Stimulated activated naive CD8-positive, alpha-beta T cell treated with anti-CD3 and anti-CD28 coated beads, Interleukin-15, Interleukin-2, amounts not matched to agents 100 ng/mL and 50 ng/mL, for 24 hours (primary cell): ENCODE data around the gene NR2C2.

Source experiments
- H3K27ac Mint-ChIP-seq: one replicate; pipeline ENCODE4 v1.8.0; 2021; ENCODE audit warnings: mild to moderate bottlenecking, mixed read lengths
- H3K27me3 Mint-ChIP-seq: one replicate; pipeline ENCODE4 v1.8.0; 2021; ENCODE audit warnings: mixed read lengths
- H3K36me3 Mint-ChIP-seq: one replicate; pipeline ENCODE4 v1.8.0; 2021; ENCODE audit warnings: low read depth, mixed read lengths
- H3K4me1 Mint-ChIP-seq: one replicate; pipeline ENCODE4 v1.8.0; 2021; ENCODE audit warnings: low read depth, mixed read lengths
- H3K4me3 Mint-ChIP-seq: one replicate; pipeline ENCODE4 v1.8.0; 2021; ENCODE audit warnings: mild to moderate bottlenecking, mixed read lengths
- H3K9me3 Mint-ChIP-seq: one replicate; pipeline ENCODE4 v1.8.0; 2021; ENCODE audit warnings: mixed read lengths

The NR2C2 gene

DNA sequence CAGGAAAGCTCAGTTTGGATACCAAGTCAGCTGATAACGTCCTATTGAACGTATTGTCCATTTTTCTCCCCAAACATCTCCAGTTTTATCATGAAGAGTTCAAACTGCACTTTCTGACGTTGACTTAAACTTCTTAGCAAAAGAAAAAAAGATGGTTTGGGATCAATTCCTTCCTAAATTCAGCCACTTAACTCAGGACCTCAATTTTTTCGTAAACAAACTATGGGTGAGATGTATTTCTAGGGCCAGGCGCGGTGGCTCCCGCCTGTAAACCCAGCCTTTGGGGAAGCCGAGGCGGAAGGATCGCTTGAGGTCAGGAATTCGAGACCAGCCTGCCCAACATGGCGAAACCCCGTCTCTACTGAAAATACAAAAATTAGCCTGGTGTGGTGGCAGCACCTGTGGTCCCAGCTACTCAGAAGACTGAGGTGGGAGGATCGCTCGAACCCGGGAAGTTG is 118.2 kb downstream of the NR2C2 start:
- H3K9me3 Mint-ChIP-seq, result no peaks in the 10 kb centered on the region
- H3K27me3 Mint-ChIP-seq, result no peaks in the 10 kb centered on the region
- peak overlapping the region; percentile 98 for H3K27ac Mint-ChIP-seq
- peaks cover 22% of the 10 kb centered on the region for H3K36me3 Mint-ChIP-seq
- H3K4me1 Mint-ChIP-seq, result peaks cover 36% of the 10 kb centered on the region
- H3K4me3 Mint-ChIP-seq, result peak overlapping the region; percentile 96

DNA sequence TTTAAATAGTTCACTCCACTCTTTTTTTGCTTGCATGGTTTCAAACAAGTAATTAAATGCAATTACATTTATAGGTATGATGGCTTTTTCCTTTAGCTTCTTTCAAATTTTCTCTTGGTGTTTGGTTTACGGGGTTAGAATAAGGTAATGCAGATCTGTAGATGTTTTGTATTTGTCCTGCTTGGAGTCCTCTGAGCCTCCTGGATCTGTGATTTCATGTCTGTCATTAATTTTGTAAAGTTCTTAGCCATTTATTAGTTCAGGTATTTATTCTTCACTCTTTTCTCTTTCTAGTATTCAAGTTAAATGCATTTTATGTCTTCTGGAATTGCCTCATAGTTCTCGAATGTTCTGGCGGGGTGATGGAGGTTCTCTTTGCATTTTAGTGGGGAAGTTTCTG is 119.1 kb downstream of the NR2C2 start:
- Mint-ChIP-seq H3K36me3 (peaks cover 22% of the 10 kb centered on the region), H3K9me3 (no peaks in the 10 kb centered on the region), H3K4me1 (peaks cover 28% of the 10 kb centered on the region), H3K27ac (no peak overlapping the region), H3K27me3 (no peaks in the 10 kb centered on the region), H3K4me3 (peak overlapping the region; percentile 30)

DNA sequence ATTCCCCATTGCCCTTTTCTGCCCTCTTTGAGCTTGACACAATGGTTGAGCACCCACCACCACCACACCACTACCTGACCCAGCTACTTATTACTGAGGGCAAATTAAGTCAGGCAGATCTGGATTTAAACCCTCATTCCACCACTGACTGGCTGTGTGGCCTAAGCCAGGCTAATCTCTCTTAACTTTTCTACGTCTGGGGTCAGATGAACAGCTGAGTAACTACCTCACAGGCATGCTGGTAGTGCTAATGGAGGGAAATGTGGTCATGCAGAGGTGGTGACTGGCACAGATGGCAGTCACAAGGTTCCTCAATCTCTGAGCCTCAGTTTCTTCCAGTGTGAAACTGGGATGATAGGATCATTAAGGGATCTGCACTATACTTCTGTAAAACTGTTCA is 122.1 kb downstream of the NR2C2 start:
- Mint-ChIP-seq H3K27me3 (no peaks in the 10 kb centered on the region), H3K27ac (no peak overlapping the region), H3K9me3 (no peaks in the 10 kb centered on the region), H3K4me1 (peaks cover 13% of the 10 kb centered on the region), H3K36me3 (peaks cover 20% of the 10 kb centered on the region), H3K4me3 (no peak overlapping the region)

DNA sequence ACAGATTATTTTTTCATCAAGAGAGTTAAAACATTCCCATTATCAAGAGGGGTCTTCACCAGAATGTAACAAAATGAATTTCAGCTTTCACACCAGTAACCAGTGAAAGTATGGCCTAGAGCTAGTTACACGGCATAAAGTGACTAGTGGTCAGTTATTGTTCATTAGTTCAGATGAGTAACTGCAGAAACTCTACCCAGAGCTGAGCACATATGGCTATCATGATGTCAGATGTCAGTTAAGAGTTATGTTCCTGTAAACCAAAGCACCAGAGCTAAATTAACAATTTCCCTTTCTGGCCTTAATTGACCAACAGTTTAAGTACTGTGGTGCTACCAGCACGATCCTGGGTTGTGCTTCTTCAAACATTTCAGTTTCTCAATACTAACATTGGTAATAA is 124.3 kb downstream of the NR2C2 start:
- H3K27ac Mint-ChIP-seq, result no peak overlapping the region
- H3K9me3 Mint-ChIP-seq, result no peaks in the 10 kb centered on the region
- H3K4me3 Mint-ChIP-seq, result no peak overlapping the region
- H3K4me1 Mint-ChIP-seq, result no peaks in the 10 kb centered on the region
- peaks cover 34% of the 10 kb centered on the region for H3K36me3 Mint-ChIP-seq
- no peaks in the 10 kb centered on the region for H3K27me3 Mint-ChIP-seq

DNA sequence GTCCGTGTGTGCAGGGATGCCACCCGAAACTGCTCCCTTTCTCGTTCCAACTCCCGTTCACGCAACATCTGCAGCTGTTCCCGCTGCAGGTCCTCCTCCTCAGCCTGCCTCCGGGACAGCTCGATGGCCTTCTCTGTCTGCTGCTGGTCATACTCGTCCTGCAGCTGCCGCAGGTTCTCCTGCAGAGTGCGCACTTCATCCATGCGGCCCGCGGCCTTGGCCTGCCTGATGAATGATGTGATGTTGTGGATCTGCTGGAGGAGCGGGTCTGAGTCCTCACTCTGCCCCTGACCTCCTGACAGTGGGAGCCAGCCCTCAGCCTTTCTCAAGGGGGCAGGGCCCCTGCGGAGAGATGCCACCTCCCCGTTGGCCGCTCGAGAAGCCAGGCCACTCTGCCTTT is 127.1 kb downstream of the NR2C2 start:
- no peak overlapping the region for H3K27ac Mint-ChIP-seq
- no peaks in the 10 kb centered on the region for H3K27me3 Mint-ChIP-seq
- H3K4me3 Mint-ChIP-seq, result no peak overlapping the region
- H3K36me3 Mint-ChIP-seq, result peaks cover 50% of the 10 kb centered on the region
- H3K9me3 Mint-ChIP-seq, result no peaks in the 10 kb centered on the region
- no peaks in the 10 kb centered on the region for H3K4me1 Mint-ChIP-seq

DNA sequence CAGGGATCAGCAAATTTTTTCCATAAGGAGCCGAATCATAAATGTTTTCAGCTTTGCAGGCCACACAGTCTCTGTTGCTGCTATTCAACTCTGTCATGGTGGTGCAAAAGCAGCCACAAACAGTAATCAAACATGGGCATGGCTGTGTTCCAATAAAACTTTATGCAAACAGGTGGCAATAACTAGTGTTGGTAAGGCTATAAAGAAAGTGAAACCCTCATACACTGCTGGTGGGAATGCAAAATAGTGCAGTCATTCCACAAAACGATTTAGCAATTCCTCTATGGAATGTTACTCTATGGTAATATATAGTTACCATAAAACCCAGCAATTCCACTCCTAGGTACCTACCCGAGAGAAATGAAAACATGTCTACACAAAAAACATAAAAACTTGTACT is 131.7 kb downstream of the NR2C2 start:
- Mint-ChIP-seq H3K27ac (no peak overlapping the region), H3K27me3 (no peaks in the 10 kb centered on the region), H3K4me3 (no peak overlapping the region), H3K36me3 (peaks cover 65% of the 10 kb centered on the region), H3K9me3 (no peaks in the 10 kb centered on the region), H3K4me1 (no peaks in the 10 kb centered on the region)

DNA sequence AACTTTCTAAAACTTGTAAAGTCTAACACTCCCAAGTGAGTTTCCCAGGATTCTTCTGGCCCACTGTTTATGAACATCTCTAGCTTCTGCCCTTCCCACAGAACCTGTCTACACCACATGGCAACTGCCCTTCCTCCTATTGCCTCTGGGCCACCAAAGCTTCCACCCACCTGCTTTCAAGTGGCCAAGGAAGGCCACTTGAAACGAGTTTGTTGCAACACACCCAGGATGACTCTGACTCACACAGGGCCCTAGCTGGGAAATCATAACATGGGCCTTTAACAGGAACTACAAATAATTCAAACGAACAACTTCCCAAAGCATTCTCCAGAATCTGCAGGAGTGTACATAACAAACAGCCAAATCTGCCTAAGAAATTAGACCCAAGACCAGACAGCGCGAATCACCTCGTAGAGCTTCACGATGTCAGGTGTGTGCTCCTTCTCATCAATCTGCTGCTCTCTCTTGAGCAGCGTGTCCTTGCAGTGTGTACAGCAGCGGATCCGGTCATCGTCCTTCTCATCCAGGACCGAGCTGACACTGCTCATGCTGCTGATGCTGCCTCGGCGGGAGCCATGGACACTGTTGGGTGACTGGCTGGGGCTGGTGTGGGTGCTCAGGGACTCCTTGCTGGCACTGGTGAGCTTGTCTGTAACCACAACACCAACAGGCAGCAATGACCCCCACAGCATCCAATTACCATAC is 134.7 kb downstream of the NR2C2 start:
- H3K27ac Mint-ChIP-seq, result no peak overlapping the region
- no peak overlapping the region for H3K4me3 Mint-ChIP-seq
- no peaks in the 10 kb centered on the region for H3K27me3 Mint-ChIP-seq
- no peaks in the 10 kb centered on the region for H3K4me1 Mint-ChIP-seq
- H3K36me3 Mint-ChIP-seq, result peaks cover 60% of the 10 kb centered on the region
- H3K9me3 Mint-ChIP-seq, result no peaks in the 10 kb centered on the region

DNA sequence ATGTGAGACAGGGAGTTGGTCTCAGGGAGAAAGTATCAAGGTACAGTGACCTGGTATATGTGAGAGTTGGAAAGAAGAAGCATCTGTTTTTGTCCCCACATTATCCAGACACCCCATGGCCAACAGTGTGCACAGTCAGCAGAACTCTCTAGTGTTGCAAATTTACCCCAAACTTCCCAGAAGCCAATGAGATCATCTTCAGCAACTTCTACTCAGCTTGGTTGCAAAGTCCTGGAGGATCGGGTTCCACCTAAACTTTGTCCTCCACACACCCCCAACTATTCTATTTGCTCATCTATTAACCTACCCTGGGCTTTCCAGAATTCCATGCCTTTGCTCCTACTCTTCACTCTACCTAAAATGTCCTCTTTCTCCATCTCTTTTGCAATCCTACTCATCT is 135.9 kb downstream of the NR2C2 start:
- H3K36me3 Mint-ChIP-seq, result peaks cover 52% of the 10 kb centered on the region
- H3K9me3 Mint-ChIP-seq, result no peaks in the 10 kb centered on the region
- H3K27me3 Mint-ChIP-seq, result no peaks in the 10 kb centered on the region
- H3K4me1 Mint-ChIP-seq, result no peaks in the 10 kb centered on the region
- H3K27ac Mint-ChIP-seq, result no peak overlapping the region
- H3K4me3 Mint-ChIP-seq, result no peak overlapping the region

DNA sequence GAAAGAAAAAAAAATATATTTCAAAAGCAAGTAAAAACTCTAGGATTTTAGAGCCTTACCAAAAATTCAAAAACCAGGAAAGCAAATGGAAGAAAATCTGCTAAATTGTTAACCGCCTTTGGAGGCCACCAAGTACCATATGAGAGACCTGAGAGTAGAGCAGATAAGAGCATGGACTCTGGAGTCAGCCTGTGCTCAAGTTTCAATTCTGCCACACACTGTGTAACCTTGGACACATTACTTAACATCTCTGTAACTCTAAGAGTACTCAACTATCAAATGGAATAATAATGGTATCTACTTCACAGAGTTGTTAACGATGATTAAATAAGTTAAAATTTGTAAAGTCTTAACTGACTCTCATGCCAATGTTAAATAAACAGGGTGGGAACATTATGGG is 138.9 kb downstream of the NR2C2 start:
- Mint-ChIP-seq H3K4me1 (no peaks in the 10 kb centered on the region), H3K27me3 (no peaks in the 10 kb centered on the region), H3K27ac (no peak overlapping the region), H3K36me3 (peaks cover 46% of the 10 kb centered on the region), H3K4me3 (no peak overlapping the region), H3K9me3 (no peaks in the 10 kb centered on the region)

DNA sequence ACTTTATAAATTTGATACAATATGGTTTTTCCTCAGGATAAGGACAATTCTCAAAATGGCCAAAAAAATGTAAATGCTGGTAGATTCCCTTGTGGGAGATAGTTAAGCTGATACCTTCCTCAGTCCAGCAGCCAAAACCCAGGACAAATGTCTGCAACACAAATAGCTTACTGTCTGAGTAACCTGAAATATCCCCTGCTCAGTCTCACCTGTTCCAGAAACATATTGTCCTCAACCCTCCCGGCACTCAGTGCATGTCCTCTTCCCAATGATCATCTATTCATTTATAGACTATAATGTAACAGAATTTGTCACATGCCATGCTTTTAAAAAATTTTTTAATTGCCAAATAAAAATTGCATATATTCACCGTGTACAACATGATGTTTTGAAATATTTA is 139.3 kb downstream of the NR2C2 start:
- H3K4me1 Mint-ChIP-seq, result no peaks in the 10 kb centered on the region
- no peak overlapping the region for H3K4me3 Mint-ChIP-seq
- no peaks in the 10 kb centered on the region for H3K27me3 Mint-ChIP-seq
- H3K9me3 Mint-ChIP-seq, result no peaks in the 10 kb centered on the region
- H3K27ac Mint-ChIP-seq, result no peak overlapping the region
- H3K36me3 Mint-ChIP-seq, result peaks cover 45% of the 10 kb centered on the region

DNA sequence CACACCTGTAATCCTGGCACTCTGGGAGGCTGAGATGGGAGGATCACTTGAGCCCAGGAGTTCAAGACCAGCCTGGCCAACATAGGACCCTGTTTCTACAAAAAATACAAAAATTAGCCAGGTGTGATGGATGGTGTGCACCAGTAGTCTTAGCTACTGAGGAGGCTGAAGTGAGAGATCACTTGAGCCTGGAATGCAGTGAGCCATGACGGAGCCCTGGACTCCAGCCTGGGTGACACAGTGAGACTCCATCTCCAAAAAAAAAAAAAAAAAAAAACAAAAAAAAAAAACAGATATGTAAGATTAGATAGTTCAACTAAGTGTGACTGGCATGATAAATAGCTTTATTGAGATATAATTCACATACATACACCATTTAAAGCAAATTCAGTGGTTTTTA is 141.8 kb downstream of the NR2C2 start:
- Mint-ChIP-seq H3K4me1 (no peaks in the 10 kb centered on the region), H3K4me3 (no peak overlapping the region), H3K27ac (no peak overlapping the region), H3K9me3 (no peaks in the 10 kb centered on the region), H3K27me3 (no peaks in the 10 kb centered on the region), H3K36me3 (peaks cover 36% of the 10 kb centered on the region)

DNA sequence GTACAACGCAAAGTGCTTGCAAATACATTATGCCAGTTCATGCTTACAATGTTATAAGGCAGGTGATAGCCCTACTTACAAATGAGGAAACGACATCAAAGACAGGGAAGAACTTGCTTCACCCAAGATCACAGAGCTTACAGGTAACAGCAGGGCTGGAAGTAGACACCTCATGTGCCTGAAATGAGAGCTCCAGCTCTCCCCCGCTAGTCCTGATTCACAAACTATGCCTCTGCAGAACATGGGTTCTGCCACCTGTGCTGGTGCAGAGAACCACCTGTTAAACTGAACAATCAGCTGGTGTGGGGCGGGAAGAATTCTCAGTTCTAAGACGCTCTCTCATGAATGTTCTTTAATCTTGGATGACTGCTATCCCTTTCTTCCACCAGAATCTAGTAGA is 144.2 kb downstream of the NR2C2 start:
- Mint-ChIP-seq H3K4me1 (no peaks in the 10 kb centered on the region), H3K27ac (no peak overlapping the region), H3K4me3 (no peak overlapping the region), H3K36me3 (peaks cover 47% of the 10 kb centered on the region), H3K27me3 (no peaks in the 10 kb centered on the region), H3K9me3 (no peaks in the 10 kb centered on the region)

DNA sequence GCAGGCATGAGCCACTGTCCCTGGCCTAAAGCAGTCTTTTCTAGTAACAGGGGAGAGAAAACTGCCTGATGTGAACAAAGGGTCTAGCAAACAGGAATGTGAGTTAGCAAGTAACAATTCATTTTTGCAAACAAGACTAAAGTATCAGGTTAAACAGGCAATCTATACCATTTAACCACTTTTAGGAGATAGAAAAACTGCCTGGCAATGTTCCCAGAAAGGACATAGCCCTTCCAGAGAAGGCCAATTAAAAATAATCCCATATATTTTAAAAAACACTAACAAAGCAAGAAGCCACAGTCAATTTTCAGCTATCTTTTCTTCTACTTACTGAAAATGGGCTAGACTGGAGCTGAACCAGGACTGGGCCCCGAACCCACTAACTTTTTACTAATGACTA is 145.3 kb downstream of the NR2C2 start:
- Mint-ChIP-seq H3K36me3 (peaks cover 48% of the 10 kb centered on the region), H3K27me3 (peaks cover under 1% of the 10 kb centered on the region), H3K9me3 (no peaks in the 10 kb centered on the region), H3K4me3 (no peak overlapping the region), H3K27ac (no peak overlapping the region), H3K4me1 (peaks cover 4% of the 10 kb centered on the region)

DNA sequence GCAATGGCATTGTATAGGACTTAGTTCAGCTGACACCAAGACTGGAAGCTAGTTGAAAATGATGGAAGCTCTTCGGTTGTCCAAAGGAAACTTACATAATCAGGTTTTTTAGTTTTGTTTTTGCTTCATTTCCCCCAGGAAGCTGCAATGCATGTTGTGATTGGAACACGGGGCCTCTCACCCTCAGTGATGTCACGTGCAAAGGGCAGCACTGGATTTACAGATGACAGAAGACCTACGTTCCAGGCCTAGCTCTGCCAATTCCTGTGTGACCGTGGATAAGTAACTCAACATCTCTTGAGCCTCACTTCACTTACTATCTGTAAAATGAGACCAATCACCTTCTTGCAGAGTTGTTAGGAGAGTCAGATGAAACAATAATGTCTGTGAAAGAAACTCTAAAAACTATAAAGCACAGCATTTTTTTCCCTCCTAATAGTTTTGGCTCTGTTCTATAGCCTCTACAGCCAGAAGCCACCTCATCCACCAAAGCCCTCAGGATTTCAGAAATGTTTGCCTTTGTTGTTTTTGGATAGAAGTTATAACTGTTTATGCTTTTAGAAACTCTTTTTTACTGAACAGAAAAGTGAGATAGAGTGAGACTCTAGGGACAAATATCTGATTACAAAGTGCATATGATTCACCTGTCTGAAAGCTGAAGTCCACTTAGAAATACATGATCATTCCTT is 146.9 kb downstream of the NR2C2 start:
- no peak overlapping the region for H3K4me3 Mint-ChIP-seq
- peaks cover 18% of the 10 kb centered on the region for H3K4me1 Mint-ChIP-seq
- no peaks in the 10 kb centered on the region for H3K9me3 Mint-ChIP-seq
- H3K27me3 Mint-ChIP-seq, result peaks cover 4% of the 10 kb centered on the region
- H3K36me3 Mint-ChIP-seq, result peaks cover 56% of the 10 kb centered on the region
- no peak overlapping the region for H3K27ac Mint-ChIP-seq

DNA sequence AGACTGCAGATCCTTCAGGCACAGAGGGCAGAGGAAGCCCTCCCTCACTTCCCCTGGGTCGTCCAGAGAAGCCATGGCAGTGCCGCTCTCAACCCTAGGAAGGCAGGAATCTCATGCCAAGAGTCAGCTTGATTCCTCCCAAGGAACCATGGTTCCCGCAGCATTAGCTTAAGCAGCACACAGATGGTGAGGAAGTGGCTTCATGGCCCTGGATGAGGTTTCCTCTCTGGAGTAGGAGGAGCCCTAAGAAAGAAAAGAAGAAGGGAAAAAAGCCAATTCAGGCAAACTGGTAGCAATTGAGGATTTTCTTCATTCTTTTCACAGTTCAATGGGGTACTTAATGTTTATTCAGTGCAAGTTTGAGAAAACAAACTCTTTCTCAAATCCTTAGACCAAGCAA is 148.7 kb downstream of the NR2C2 start:
- Mint-ChIP-seq H3K4me3 (no peak overlapping the region), H3K4me1 (peaks cover 27% of the 10 kb centered on the region), H3K36me3 (peaks cover 44% of the 10 kb centered on the region), H3K9me3 (no peaks in the 10 kb centered on the region), H3K27me3 (peaks cover 4% of the 10 kb centered on the region), H3K27ac (no peak overlapping the region)

DNA sequence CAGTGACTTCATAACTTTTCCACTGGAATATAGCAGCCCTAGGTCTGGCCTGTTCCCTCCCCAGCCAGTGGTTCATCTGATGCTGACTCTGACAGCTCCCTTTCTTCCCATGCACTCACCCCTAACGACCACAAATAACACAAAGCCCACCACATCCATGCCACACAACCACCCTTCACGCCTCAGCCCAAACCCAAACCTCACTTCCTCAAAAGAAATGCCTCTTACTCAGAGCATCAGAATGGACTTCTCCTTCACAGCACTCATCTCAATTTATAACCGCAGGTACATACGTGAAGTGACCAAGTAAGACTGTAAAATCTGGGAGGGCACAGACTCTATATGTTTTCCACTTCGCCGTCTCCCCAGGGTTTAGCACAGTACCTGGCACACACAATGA is 150.5 kb downstream of the NR2C2 start:
- Mint-ChIP-seq H3K27me3 (peaks cover 12% of the 10 kb centered on the region), H3K9me3 (no peaks in the 10 kb centered on the region), H3K4me1 (peaks cover 27% of the 10 kb centered on the region)

More for the DNA sequence above, 150.5 kb downstream of the NR2C2 start:
- peaks cover 38% of the 10 kb centered on the region for H3K36me3 Mint-ChIP-seq
- H3K27ac Mint-ChIP-seq, result peak overlapping the region; percentile 98
- peak overlapping the region; percentile 94 for H3K4me3 Mint-ChIP-seq
